HG03354 (cell line): ENCODE measurements around the gene LCT.
A peak's percentile ranks its signal among the peaks of the same experiment; 100 is the strongest.
"Not testable (repeated sequence)": the region's sequence is repeated elsewhere in the genome, so short reads cannot be mapped to it uniquely, and the experiment has no call there.

Experiments
- ATAC-seq: cut with Tn5 transposase; IDR thresholded peaks from one replicate; pipeline ENCODE4 v1.9.1; 2021; ENCODE audit warnings: mild to moderate bottlenecking; ENCODE audit not compliant: unreplicated experiment, poor library complexity, severe bottlenecking

The LCT gene

GRCh38 chr2:135836596-135837270 lies at the start of gene LCT:
TSS of gene LCT (minus strand) at chr2:135837184. CDS start at chr2:135837169, 15 bp downstream.
- ATAC-seq, result no peak

DNA sequence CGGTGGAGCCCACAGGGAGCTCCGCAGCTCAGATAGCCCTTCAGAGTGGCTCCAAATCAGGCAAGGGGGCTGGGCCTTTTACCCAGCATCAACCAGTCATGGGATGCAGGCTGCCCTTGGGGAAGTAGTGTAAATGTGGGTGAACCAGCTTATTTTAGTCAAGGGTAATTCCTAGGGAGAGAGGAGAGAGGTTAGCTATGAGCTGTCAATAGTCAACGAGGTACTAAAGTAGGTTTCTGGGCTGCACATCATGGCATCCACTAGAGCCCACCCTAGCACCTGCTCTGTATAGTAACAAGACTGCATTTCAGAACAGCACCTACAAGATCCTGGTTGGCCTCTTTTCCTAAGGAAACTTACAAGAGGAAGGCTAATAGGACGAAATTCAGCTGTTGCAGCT lies 48.7 kb upstream of the LCT start:
- ATAC-seq, result no peak

DNA sequence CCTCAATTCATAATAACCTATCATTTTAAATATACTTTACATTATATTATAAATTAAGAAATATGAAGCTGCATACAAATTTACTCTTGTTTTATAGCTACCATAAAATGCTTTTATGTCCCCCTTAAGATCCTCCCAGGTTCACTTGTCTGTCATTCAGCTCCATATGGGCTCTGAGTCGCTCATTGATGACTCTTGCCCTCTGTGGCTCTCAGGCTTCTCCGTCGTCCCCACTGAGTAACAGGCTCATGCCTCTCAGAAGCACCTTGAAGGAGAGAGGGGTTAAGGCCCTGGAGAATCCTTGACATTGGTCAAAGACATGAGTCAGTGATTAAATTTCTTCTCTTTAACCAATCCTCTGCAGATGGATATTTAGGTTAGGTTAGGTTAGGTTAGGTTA lies 45.4 kb upstream of the LCT start:
- no peak for ATAC-seq

GRCh38 chr2:135876770-135877169 lies 39.8 kb upstream of the LCT start:
- ATAC-seq, result not testable (repeated sequence)

- peak; percentile 94 for ATAC-seq
Observed at GRCh38 chr2:135876066-135876711, 39.2 kb upstream of the LCT start, which contains the start of gene MCM6. TSS of gene MCM6 (minus strand) at chr2:135876443. CDS start at chr2:135876365, 78 bp downstream.

DNA sequence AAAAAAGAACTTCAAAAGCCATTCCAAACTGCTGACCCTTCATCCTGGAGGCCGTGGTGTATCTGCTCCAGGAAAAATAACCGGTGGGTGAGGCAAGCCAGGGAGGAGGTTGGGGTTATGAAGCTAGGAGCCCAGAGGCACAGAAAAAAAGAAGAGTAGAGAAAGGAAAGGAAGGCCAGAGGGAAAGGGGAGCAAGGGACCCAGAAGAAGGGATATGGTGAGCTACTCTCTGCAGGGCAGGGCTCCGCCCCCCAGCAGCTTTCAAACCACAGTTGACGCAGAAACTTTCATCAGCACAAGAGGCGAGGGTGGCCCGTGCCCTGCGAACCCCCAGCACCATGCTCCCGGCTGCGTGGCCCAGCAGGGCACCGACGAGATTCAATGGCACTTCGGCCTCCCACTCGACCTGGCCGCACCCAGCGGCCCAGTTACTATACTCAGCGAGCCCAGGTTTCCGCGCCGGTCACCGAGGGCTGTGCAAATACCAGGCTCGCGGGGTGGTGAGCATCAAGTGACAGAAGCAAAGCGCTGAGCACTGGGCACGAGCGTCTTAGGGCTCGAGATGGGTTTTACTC lies 38.6 kb upstream of the LCT start:
- peak; percentile 76 for ATAC-seq

GRCh38 chr2:135874777-135875365 lies 37.9 kb upstream of the LCT start:
- ATAC-seq, result no peak

GRCh38 chr2:135870571-135870970 lies 33.6 kb upstream of the LCT start:
- peak; percentile 43 for ATAC-seq

GRCh38 chr2:135863233-135863632 lies 26.2 kb upstream of the LCT start:
- ATAC-seq, result no peak

DNA sequence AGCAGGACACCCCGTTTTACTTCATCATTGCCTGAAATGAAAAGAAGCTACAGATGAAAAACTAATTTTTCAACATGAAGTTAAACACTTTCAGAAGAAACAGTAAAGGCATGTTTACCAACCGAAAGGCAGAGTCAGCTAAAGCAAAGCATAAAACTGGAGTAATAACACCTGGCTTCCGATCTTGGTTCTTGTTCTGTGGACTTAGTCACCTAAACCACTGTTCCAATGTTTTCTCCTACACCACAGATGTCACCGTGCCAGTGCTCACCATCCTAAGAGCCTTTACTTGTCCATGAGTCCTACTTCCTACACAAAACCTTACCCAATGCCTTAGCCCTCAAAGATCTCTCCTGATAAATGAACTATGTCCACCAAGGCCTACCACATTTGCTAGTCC lies 25.7 kb upstream of the LCT start:
- no peak for ATAC-seq

- no peak for ATAC-seq
Observed at GRCh38 chr2:135853401-135853800, 16.4 kb upstream of the LCT start.

DNA sequence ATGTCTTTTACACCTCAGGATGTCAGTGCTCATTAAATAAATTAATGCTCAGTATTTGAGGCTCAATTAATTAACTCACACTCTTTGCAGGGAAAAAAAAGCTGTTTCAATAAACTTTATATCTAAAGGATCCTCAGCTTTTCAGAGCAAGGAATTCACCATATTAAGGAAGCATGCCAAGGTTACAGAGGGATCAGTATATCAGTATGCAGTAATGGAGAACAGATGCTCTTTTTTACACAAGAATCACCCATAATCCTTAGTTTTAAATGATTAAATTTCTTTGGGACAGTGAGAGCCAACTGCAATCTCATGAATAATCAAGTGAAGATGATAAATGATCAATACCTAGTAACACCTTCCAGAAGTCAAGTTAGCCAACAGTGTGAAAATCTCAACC lies 14.9 kb upstream of the LCT start:
- no peak for ATAC-seq

DNA sequence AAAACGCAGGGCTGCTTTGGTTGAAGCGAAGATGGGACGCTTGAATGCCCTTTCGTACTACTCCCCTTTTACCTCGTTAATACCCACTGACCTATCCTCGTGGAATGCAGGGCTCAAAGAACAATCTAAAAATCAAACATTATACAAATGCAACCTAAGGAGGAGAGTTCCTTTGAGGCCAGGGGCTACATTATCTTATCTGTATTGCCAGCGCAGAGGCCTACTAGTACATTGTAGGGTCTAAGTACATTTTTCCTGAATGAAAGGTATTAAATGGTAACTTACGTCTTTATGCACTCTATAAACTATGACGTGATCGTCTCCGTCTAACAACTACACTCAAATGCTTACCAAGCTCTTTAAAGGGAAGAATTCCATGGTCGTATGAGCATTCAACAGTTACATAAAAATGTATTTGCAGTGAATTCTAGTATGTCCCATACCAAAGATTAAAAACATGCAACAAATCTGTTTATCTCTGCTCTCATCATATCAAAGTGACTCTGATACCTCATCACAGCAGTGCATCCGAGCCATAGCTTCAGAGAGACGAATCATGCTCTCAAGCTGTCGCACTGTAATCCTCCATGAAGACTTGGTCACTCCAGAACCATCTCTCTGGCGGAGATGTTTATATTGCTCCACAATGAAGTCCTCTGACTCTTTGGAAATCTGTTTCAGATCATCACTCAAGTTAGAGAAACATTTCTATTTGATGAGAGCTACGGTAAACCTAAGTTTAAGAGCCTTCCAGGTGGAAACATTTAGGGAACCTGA lies 14.1 kb upstream of the LCT start:
- ATAC-seq, result no peak

GRCh38 chr2:135849087-135849486 lies 12.1 kb upstream of the LCT start:
- no peak for ATAC-seq

GRCh38 chr2:135845997-135846396 lies 9.0 kb upstream of the LCT start:
- no peak for ATAC-seq

DNA sequence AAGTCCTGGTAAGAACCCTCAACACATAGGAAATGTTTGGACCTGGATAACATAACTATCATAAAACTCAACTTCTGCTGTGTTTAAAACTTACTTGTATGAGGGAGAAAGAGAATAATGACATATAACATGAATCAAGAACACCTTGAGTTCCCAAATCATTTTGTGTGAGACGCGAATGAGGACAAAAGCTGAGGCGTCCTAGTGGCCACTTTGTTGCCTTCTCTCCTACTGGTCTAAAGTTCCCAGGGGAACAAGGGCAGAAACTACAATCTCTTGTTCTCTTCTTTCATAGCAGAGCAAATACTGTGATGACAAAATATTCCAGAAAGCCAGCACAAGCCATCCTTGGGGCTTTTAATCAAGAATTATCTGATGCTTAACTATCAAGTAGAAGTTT lies 8.3 kb upstream of the LCT start:
- no peak for ATAC-seq

- ATAC-seq, result no peak
Observed at GRCh38 chr2:135844301-135844895, 7.4 kb upstream of the LCT start.

DNA sequence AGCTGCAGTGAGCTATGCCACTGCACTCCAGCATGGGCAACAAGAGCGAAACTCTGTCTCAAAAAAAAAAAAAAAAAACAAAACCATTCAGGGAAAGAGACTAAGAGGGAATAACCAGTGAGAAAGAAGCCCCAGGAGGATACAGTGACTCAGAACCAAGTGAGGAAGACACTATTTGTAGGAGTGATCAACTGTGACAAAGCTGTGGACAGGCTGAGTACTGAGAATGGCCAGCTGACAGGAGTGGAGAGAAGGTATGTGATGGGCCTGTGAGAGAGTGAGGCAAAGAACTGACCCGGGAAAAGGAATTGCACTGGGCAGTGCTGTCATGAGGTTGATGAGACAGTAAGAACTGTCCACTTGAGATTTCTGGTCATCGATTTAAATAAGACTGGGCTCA lies 6.7 kb upstream of the LCT start:
- ATAC-seq, result no peak

GRCh38 chr2:135840601-135841000 lies 3.6 kb upstream of the LCT start:
- ATAC-seq, result no peak

GRCh38 chr2:135839713-135840112 lies 2.7 kb upstream of the LCT start:
- ATAC-seq, result no peak
